Measurements from ENCODE around the gene CD93.

CD93 gene

DNA sequence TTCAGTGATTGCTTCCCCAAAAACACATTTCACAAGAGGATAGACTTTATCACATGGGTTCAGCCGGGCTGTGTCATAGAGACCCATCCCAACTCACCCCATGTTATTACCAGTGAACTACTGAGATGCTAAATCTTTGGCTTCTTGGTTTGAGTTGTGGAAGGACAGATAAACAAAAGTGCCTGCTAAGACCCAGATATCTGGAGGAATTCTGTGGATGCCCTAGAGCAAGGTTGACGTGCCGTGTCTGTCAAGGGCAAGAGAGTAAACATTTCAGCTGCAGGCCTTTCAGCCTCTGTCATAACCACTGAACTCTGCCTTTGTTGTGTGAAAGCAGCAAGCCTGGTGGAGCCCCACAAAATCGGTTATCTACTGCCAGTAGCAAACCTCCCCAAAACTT lies 25.5 kb downstream of the CD93 start:
- DNase-seq (ENCODE audit: low spot score), result no peak

DNA sequence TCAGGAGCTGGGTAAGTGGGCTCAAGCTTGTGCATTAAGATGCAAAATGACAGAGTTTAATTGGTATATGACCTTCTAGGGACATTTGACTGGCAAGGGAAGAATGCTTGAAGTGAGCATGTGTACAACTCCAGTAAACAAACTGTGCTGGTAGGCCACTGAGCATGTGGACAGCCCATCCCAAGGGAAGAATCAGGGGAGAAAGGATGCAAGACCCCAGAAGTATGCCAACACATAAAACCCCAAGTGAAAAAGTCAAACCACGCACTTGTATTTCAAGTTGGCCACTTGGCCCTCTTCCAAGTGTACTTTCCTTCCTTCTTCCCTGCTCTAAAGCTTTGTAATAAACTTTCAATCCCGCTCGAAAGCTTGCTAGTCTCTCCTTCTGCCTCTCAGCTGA lies 26.3 kb downstream of the CD93 start:
- no peak for DNase-seq (ENCODE audit: low spot score)

DNA sequence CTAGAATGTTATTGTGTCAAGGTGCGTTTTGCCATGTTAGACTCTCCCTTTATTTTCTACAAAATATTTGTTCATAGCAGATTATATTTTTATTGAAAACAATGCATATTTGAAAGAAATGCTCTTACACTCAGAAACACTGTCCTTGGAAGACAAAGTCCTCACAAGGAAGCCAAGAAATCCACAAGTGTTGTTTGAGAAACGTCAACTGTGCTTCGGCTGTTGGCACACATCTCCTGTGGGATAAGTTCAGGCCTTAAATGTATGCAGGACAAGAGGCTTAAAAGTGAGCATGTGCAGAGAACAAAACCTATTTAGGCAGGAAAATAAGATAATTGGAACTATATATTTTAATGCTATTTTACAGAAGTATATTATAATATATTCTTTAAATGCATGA lies 27.1 kb downstream of the CD93 start:
- no peak for DNase-seq (ENCODE audit: low spot score)

DNA sequence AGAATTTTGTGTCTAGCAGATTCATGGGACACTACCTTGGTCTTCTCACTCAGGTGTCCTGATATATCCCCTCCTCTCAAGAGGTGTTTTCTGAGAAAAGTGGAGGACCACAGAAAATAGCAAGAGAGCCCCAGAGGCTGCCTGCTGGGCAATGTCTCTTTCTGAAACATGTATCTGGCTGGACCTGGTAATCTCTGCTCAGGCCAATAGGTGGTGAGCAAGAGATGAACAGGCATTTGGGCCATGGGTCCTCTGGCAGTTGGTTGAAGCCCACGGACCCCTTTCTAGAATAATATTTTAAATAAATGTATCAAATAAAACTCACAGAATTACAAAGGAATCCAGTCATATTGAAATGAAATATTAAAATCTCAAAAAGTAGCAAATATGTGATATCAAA lies 27.9 kb downstream of the CD93 start:
- no peak for DNase-seq (ENCODE audit: low spot score)

GRCh38 chr20:23052904-23053303 lies 33.2 kb downstream of the CD93 start:
- no peak for DNase-seq (ENCODE audit: low spot score)

DNA sequence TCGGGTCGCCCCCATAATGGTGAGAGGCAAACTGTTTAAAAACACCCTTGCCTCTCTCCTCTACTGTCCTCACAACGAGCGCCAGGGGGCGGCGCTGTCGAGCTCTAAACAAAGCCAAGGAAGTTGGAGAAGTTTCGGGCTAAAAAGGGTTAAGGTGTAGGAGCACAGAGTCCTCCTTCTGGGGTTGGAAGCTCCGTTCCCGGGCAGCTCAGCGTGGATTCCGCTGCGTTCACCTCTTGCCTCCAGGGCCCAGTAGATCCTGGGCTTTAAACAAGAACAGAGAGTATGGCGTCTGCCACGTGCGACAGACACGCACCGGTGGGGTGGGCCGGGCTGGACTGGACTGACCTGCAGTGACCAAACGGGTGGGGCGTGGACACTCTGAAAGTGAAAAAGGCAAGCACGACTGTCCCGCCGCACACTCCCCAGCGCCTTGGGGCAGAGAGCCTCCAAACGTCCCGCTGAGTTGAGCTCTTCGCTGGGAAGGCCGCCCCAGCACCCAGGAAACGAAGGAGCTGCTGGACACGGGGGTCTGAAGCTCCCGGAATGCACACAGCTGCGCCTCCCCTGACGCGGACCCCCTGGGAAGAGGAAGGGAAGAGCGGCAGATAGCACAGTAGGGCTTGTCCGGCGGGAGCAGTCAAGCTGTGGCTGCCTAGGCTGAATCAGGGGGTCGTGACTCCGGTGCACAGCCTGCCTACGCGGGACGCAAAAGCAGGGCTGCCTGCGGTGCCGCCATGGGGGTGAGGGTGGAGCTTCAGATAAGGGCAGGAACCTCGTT lies 35.1 kb downstream of the CD93 start:
- DNase-seq (ENCODE audit: low spot score), result peak; percentile 93

DNA sequence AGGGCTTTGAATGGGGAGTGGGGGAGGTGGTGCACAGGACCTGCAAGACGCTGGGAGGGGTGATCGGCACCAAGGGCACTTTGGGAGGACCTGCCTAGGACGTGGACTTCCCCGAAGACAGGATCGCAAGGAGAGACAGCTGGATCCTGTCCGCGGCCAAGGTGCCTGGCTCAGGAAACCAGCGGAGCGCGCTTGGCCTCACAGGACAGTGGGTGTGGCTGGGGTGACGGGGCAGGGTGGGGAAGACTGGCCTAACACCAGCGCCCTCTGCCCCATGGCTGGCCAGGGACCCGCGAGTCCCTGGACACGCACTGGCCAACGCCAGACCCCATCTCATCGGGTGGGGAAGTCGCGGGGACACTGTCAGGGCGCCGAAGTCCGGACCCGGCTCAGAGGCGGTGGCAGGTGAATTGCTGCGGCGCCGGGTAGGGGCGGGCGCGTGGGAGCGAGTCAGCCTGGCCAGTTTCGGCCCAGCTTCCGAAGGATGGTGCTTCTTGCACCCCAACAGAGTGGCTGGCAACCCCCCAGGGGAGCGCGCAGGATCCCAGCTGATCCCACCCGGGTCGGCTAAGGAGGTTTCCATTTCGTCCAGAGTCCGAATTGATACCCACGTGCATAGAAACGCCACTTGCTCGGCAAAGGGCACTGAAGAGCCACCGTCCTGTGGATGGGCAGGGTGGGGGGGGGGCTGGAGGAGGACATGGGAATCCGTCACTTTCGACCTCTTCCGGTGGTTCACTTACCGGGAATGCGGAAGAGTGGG lies 35.9 kb downstream of the CD93 start:
- DNase-seq (ENCODE audit: low spot score), result peak; percentile 77

DNA sequence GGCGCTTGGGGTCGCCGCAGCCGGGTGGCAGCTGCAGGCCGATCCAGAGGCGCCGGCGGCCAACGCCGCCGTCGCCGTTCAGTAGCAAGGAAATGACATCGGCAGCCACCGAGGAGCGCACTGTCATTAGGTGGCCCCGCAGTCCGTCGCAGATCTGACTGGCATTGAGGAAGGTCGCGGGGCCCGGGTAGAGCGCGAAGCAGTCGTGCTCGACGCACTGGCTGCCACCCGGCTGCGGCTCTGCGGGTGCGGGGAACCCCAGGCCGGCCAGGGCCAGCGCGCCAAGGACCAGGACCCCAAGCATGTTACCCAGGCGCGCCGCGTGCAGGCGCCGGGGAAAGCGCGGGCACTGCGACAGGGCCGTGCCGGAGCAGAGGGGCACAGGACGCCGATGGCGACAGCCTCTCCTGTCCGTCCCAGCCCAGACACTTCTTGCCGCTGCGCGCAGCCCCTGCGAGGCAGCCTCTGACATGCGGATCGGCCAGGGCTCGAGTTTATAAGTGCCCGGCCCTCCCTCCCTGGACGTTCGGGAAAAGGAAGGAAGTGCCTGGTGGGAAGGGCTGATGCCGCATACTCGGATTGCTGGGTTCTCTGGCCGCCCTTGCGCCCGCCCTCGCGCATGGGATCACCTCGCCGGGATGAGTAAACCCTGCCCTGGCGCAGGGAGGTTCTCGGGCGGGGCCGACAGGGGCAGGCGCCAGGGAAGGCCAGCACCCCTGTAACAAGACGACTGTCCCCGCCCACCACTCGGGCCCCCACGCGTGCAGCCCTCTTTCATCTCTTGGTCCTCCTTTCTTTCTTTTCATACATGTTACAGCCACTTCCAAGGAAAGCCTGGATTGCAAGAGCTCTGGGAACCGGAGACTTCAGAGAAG lies 36.7 kb downstream of the CD93 start, which contains the start of gene THBD:
Gene THBD (minus strand): TSS at position 472 of the 875 bp plus-strand sequence. CDS start 168 bp downstream, at position 304.
- DNase-seq (ENCODE audit: low spot score), result peak; percentile 93

DNA sequence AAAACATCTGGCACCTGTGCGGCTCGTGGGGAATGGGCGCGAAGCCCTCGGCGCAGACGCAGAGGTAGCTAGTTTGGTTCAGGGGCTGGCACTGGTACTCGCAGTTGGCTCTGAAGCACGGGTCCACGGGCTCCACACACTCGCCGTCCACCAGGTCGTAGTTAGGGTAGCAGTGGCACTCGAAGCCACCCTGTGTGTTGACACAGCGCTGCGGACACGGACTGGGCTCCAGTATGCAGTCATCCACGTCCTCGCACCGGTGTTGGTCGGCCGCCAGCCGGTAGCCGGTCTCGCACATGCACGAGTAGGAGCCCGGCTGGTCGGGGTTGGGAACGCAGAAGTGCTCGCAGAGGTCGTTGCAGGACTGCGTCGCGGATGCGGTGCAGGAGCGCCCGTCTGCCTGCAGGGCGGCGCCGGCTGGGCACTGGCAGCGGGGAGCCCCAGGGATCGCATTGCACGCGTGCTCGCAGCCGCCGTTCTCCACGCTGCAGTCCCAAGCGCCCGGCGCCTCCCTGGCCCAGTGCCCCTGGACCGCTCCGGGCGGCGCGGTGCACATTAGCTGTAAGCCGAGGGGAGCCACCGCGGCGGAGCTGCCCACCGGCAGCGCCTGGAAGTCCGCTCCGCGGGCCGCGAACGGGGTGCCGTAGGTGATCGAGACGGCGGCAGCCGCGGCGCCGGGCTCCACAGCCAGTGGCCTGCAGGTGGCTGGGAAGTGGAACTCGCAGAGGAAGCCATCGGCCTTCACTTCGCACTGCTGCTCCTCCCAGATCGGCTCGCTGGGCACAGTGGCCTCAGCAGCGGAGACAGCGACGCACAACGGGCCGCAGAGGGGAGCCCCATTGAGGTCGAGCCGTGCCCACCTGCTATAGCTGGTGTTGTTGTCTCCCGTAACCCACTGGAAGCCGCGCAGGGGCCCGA lies 37.6 kb downstream of the CD93 start:
- peak; percentile 65 for DNase-seq (ENCODE audit: low spot score)

- peak; percentile 23 for DNase-seq (ENCODE audit: low spot score)
These were observed 38.3 kb downstream of the CD93 start for GRCh38 chr20:23047738-23048214.

GRCh38 chr20:23047001-23047737 lies 39.0 kb downstream of the CD93 start:
- peak; percentile 26 for DNase-seq (ENCODE audit: low spot score)

DNA sequence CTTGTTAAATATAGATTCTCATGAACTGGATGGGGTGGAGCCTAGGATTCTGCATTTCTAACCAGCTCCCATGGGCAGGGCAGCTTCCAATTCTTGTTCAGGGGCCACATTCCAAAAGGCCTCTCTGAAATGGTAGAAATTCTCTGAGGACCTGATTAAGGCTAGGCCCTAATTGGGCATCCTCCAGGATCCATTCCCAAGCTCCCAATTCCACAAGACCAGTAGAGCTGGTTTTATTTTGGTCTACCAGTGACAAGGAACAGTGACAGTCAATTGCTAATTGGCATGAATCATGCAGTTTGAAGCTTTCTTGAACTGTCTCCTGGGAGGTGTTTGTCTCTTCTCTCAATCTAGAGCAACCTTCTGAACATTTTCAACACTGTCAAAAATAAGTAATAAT lies 39.7 kb downstream of the CD93 start:
- no peak for DNase-seq (ENCODE audit: low spot score)

DNA sequence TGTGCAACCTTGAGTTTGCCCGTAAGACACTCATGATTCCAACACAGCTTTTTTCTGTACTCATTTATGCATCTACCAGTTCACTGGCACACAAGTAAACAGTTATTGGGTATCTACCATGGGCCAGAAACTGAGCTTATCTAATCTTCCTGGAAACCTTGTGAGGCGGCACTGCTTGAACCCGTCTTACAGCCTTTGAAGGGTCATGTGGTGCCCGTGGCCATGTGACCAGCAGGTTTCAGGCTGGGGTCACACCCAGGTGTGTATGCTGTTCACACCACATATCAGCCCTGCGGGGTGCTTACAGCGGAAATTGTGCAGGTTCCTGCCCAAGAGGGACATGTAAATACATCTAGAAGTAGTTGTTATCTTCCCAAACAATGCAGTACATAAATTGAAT lies 42.7 kb downstream of the CD93 start:
- no peak for DNase-seq (ENCODE audit: low spot score)

- no peak for DNase-seq (ENCODE audit: low spot score)
These were observed 43.9 kb downstream of the CD93 start for GRCh38 chr20:23042270-23042669.

GRCh38 chr20:23039885-23040508 lies 46.1 kb downstream of the CD93 start:
- peak; percentile 49 for DNase-seq (ENCODE audit: low spot score)

DNA sequence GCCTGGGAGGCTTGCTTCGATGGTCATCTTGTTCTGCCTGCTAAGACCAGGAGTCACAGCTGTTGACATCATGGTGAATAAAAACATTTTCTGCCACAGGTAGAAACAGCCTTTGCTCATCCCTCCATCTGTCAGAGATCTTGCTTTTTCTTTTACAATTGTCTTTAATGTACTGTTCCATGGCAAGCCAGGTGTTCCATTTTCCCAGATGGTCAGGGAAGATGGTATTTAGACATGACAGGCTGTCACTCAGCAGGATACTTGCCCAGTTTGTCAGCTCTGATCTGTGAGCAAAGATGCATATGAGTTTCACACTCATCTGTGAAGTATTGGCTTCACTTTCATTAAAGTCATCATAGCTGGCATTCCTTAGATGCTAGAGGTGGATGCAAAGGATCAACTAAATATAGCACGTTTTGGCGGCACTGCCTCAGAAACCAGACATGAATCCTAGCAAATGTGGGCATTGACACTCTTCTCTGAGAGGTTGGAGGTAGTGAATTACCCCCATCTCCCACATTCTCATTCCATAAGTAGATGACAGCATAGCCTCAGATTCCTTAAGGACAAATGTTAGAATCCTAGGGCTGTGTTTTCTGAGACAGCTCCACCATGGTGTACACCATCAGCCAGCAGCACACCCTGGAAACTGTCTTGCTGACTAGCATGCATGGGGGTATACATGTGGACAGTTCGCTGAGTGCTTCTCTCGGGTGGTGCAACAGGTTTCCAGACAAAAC lies 46.8 kb downstream of the CD93 start:
- DNase-seq (ENCODE audit: low spot score), result peak; percentile 21

DNA sequence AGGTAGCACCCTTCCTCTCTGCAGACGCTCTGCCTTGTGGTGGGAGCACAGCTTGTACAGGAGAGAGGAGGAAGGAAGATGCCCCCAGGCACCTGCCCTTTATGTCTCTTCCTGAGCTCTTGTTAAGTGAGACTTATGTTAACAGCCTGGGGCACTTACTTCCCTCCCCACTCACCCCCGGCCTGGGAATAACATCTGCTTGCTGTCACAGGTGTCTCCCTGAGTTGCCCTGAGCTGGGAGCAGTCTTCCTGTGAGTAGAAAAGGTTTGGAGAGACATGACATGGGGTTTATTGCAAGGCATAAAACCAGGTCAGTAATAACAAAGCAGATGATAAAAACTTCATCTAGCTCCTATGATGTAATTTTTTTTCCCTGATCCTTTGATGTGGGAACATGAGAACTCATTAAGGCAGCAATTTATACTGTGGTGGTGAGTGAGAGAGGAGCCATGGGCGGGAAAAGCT lies 49.1 kb downstream of the CD93 start:
- no peak for DNase-seq (ENCODE audit: low spot score)

GRCh38 chr20:23036371-23036770 lies 49.8 kb downstream of the CD93 start:
- no peak for DNase-seq (ENCODE audit: low spot score)

DNA sequence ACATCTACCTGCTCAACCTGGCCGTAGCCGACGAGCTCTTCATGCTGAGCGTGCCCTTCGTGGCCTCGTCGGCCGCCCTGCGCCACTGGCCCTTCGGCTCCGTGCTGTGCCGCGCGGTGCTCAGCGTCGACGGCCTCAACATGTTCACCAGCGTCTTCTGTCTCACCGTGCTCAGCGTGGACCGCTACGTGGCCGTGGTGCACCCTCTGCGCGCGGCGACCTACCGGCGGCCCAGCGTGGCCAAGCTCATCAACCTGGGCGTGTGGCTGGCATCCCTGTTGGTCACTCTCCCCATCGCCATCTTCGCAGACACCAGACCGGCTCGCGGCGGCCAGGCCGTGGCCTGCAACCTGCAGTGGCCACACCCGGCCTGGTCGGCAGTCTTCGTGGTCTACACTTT lies 50.4 kb downstream of the CD93 start:
- no peak for DNase-seq (ENCODE audit: low spot score)

Data from kidney tubule cell (primary cell).